Endometrial microvascular endothelial cells (primary cell): ENCODE measurements around the gene BRICD5. TPM values are rescaled to one million over a fixed set of nuclear protein-coding genes. Genes with fewer than 3 reads are reported as not detected.

Source experiments
- in situ Hi-C: cut with HindIII; loops from 2 replicates; pipeline ENCODE4 v1.10.0; 2017; ENCODE audit warnings: low sequenced_read_pairs, low pct_unique_long_range_greater_than_20kb; ENCODE audit errors: inconsistent ontology term
- total RNA-seq: library from RNA; depleted of rRNA; stranded (reverse); fragments of >200 nt; gene quantifications from one replicate; pipeline ENCODE4 v1.2.3, GENCODE V29; 2015; ENCODE audit errors: inconsistent ontology term

Gene BRICD5
- total RNA-seq, 1 donor from 2014 or later: 1.9 TPM

- in situ Hi-C loops: no loop called here
Observed at GRCh38 chr16:2226918-2227317, 16.3 kb upstream of the BRICD5 start.

GRCh38 chr16:2226245-2226793, 15.7 kb upstream of the BRICD5 start:
- in situ Hi-C loops: no loop called here

- in situ Hi-C loops: no loop called here
Observed at GRCh38 chr16:2223942-2224486, 13.4 kb upstream of the BRICD5 start.

- in situ Hi-C loops: no loop called here
Observed at GRCh38 chr16:2223221-2223941, 12.7 kb upstream of the BRICD5 start, which contains the start of gene E4F1. TSS of gene E4F1 (plus strand) at chr16:2223591. CDS start at chr16:2223614, 23 bp downstream.

GRCh38 chr16:2216330-2216729, 5.7 kb upstream of the BRICD5 start:
- in situ Hi-C loops: no loop called here

- in situ Hi-C loops: no loop called here
Observed at GRCh38 chr16:2214719-2214968, 4.0 kb upstream of the BRICD5 start, which contains the start of gene PGP. TSS of gene PGP (minus strand) at chr16:2214840. CDS start at chr16:2214777, 63 bp downstream.

- in situ Hi-C loops: no loop called here
Observed at GRCh38 chr16:2213817-2214718, 3.4 kb upstream of the BRICD5 start.

- in situ Hi-C loops: no loop called here
Observed at GRCh38 chr16:2212362-2213324, 2.0 kb upstream of the BRICD5 start.

- in situ Hi-C loops: no loop called here
Observed at GRCh38 chr16:2211923-2212347, 1.3 kb upstream of the BRICD5 start.

- in situ Hi-C loops: no loop called here
Observed at GRCh38 chr16:2210009-2210332, 692 bp downstream of the BRICD5 start.

GRCh38 chr16:2209258-2210008, 1.2 kb downstream of the BRICD5 start:
- in situ Hi-C loops: no loop called here

GRCh38 chr16:2208772-2209171, 1.9 kb downstream of the BRICD5 start:
- in situ Hi-C loops: no loop called here

- in situ Hi-C loops: no loop called here
Observed at GRCh38 chr16:2208308-2208707, 2.4 kb downstream of the BRICD5 start.

GRCh38 chr16:2207872-2208271, 2.8 kb downstream of the BRICD5 start:
- in situ Hi-C loops: no loop called here

- in situ Hi-C loops: no loop called here
Observed at GRCh38 chr16:2206780-2207433, 3.8 kb downstream of the BRICD5 start.

GRCh38 chr16:2206420-2206779, 4.3 kb downstream of the BRICD5 start:
- in situ Hi-C loops: no loop called here

- in situ Hi-C loops: no loop called here
Observed at GRCh38 chr16:2205967-2206313, 4.7 kb downstream of the BRICD5 start.
